Measurements from ENCODE around the gene ARPC4.
A peak's percentile ranks its signal among the peaks of the same experiment; 100 is the strongest.

The ARPC4 gene

GRCh38 chr3:9793161-9793781, 389 bp downstream of the ARPC4 start:
- peak; percentile 37 for DNase-seq (ENCODE audit: low spot score)

- DNase-seq (ENCODE audit: low spot score): no peak
Measured at GRCh38 chr3:9794400-9794799, 1.5 kb downstream of the ARPC4 start.

- DNase-seq (ENCODE audit: low spot score): no peak
Measured at GRCh38 chr3:9795207-9795606, 2.3 kb downstream of the ARPC4 start.

- no peak for DNase-seq (ENCODE audit: low spot score)
Measured at GRCh38 chr3:9797196-9797945, 4.5 kb downstream of the ARPC4 start.

GRCh38 chr3:9800529-9800928, 7.6 kb downstream of the ARPC4 start:
- no peak for DNase-seq (ENCODE audit: low spot score)

GRCh38 chr3:9803494-9803893, 10.6 kb downstream of the ARPC4 start:
- no peak for DNase-seq (ENCODE audit: low spot score)

GRCh38 chr3:9804996-9805395, 12.1 kb downstream of the ARPC4 start:
- no peak for DNase-seq (ENCODE audit: low spot score)

- no peak for DNase-seq (ENCODE audit: low spot score)
Measured at GRCh38 chr3:9806137-9806536, 13.3 kb downstream of the ARPC4 start.

- no peak for DNase-seq (ENCODE audit: low spot score)
Measured at GRCh38 chr3:9806688-9807589, 14.1 kb downstream of the ARPC4 start.

GRCh38 chr3:9807981-9808344, 15.1 kb downstream of the ARPC4 start:
- no peak for DNase-seq (ENCODE audit: low spot score)

DNA sequence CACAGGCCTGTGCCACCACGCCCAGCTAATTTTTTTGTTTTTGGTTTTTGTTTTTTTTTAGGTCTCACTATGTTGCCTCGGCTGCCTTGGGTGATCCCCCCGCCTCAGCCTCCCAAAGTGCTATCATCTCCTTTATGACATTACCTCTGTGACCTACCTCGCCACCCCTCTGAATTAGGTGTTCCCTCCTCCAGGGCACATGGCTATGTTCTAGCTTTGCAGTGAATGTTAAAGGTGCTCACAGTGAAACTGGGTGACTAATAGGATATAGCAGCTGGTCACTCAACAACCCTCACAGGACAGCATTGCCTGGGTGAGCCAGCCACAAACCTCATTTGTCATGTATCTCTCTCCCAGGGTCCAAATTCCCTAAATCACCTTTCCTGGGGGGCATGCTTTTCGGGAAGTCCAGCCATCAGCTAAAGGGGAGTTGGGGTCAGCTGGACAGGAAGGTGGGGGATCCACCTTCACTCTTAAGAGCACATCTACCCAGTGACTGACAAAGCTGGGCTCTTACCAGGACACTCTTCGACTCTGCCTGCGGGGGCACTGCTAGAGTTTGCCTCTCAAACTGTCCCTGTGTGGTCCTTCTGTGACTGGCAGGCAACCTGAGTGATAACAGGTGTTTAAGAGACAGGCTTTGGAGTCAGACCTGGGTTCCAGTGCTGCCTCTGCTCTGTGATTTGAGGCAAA, 15.6 kb downstream of the ARPC4 start:
- DNase-seq (ENCODE audit: low spot score): peak; percentile 37

- DNase-seq (ENCODE audit: low spot score): no peak
Measured at GRCh38 chr3:9809239-9809614, 16.3 kb downstream of the ARPC4 start.

DNA sequence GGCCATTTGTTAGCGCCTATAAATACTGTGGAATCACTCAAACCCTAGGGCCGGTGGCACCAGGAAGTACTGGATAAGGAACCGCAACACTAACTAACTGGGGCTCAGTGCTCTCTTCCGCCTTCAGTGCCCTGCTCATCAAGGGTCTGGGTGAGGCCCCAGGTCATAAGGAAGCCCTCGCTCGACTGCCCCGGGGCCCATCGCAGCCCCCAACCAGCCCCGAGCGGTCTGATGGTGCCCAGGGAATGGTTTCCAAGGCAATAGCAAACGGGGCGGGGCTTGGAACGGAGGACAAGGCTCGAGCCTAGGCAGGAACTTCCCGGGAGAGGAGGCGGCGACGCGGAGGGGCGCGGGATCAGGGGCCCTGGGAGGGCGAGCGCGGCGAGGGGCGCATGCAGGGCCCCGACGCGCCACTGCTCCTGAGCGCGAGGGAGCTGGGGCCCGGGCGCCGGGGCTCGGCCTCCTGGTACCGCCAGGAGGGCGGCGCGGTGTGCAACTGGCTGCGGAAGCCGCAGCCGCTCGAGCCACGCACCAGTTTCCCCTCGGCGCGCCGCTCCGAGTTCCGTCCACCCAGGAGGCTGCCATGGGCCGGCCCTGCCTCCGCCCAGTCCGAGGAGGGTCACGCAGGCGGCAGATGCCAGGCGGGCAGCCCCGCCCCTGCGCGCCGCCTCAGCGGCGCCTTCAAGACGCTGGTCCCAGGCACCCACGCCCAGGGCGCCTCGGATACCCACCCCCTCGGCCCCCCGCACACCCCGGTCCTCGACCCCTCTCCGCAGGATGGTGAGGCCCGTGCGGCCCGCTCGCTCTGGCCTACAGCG, 16.9 kb downstream of the ARPC4 start, which contains the start of gene TTLL3:
TTLL3 (plus strand) TSS at position 648 of the 818 bp plus-strand sequence. CDS start 400 bp downstream, outside the sequence.
- DNase-seq (ENCODE audit: low spot score): peak; percentile 22

DNA sequence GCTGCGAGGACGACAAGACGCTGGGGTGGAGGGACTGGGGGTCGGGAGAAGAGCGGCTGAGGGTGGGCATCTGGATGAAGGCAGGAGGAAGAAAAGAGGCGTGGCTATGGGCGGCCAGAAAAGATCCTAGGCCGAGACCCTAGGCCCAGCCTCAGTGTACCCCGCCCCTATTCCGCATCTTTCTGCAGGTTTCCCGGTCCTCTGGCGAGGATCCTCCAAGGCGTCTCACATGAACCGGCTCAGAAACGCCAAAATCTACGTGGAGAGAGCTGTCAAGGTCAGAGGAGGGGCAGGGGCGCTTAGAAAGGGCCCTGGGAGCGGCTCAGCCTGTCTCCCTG, 17.5 kb downstream of the ARPC4 start:
- DNase-seq (ENCODE audit: low spot score): no peak

DNA sequence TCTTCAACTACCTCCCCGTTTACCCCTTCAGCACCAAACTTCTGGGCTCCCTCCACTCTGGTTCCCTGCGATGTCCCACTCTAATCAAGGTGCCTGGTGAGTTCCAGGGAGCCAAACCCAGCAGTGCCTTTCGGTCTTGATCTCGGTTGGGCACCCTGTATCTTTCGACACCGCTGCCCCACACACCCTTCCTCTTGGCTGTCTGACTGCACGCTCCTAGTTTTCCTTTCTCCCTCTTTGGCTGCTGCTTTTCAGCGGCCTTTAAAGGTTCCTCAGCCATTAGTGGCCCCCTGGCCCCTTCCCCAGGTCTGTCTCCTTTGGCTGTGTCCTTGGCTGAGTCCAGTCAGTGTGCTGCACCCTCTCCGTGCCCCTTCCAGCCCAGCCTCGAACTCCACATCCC, 18.0 kb downstream of the ARPC4 start:
- no peak for DNase-seq (ENCODE audit: low spot score)

DNA sequence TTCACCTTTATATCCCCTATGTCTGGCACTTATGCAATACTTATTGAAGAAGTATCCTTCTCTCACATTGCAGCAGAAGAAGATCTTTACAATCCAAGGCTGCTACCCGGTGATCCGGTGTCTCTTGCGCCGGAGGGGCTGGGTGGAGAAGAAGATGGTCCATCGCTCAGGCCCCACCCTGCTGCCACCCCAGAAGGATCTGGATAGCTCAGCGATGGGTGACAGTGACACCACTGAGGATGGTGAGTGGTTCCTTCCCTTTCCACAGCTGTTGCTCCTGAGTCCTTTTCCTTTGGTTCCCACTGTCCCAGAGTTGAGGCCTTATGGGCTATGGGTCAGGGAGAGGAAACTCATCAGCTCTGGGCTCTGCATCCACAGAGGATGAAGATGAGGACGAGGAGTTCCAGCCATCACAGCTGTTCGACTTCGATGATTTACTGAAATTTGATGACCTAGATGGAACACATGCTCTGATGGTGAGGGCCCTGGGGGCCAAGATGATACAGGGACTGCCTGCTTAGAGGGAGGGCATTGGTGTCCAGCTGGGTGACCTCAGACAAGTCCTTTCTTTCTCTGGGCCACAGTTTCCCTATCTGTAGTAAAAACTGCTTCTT, 20.1 kb downstream of the ARPC4 start:
- no peak for DNase-seq (ENCODE audit: low spot score)

DNA sequence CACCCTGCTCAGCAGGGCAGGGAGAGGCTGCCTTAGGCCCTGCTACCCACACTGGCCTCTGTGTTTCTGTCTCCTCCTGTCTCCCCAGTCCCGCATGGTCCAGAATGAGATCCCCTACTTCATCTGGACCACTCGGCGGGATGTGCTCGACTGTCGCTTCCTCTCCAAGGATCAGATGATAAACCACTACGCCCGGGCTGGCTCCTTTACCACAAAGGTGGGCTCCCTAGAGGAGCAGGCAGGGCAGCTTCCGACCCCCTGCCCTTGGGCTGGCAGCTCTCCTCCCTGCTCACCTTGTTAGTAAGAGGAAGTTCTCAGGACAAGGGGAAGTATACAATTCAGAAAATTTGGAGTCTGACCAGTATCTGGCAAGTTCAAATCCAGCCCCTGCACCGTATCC, 23.1 kb downstream of the ARPC4 start:
- DNase-seq (ENCODE audit: low spot score): no peak

DNA sequence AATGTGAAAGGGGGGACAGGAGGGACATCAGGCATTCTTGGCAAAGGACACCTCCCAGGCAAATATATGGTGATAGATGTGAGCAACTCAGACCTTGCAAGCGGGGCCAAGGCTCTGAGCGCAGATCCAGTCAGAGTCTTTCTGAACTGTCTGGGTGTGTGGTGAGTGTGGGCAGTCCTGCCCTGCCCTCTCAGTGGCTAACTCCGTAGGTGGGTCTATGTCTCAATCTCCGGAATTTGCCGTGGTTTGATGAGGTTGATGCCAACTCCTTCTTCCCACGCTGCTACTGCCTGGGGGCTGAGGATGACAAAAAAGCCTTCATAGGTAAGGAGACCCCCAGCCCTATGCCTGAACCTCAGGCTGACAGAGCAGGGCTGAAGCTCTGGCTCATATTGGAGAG, 24.6 kb downstream of the ARPC4 start:
- no peak for DNase-seq (ENCODE audit: low spot score)

- DNase-seq (ENCODE audit: low spot score): no peak
Measured at GRCh38 chr3:9818666-9819335, 25.9 kb downstream of the ARPC4 start.

DNA sequence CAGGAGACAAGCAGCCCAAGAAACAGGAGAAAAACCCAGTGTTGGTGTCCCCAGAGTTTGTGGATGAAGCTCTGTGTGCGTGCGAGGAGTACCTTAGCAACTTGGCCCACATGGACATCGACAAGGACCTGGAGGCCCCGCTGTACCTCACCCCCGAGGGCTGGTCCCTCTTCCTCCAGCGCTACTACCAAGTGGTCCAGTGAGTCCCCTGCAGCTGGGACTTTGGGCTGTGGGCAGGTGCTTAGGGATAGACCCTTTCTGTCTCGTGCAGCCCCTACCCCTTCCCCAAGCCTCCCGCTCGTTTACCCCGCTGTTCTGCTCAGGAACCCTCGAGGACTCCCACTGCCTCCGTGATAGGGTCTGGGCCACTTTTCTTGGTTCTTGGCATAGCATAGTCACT, 27.7 kb downstream of the ARPC4 start:
- no peak for DNase-seq (ENCODE audit: low spot score)
